Measurements from ENCODE around the gene MEF2B.
"Not testable (repeated sequence)": the region's sequence is repeated elsewhere in the genome, so short reads cannot be mapped to it uniquely, and the experiment has no call there.

MEF2B gene

GRCh38 chr19:19192910-19193423, 22.9 kb upstream of the MEF2B start:
- peak in 1 of 5 experiments; percentile 66 for DNase-seq

- DNase-seq: peak; percentile 96 to 99 (median 98)
Observed at GRCh38 chr19:19192078-19192882, 22.2 kb upstream of the MEF2B start, which contains the start of the genes BORCS8 and RFXANK. Gene BORCS8 (minus strand): TSS chr19:19192152. CDS start chr19:19192117, 35 bp downstream. Gene RFXANK (plus strand): TSS chr19:19192258. CDS start chr19:19193947, 1,689 bp downstream.

- DNase-seq: no peak
Observed at GRCh38 chr19:19191768-19192077, 21.7 kb upstream of the MEF2B start.

- no peak for DNase-seq
Observed at GRCh38 chr19:19186742-19187141, 16.7 kb upstream of the MEF2B start.

GRCh38 chr19:19185853-19186740, 16.0 kb upstream of the MEF2B start:
- DNase-seq: peak; percentile 30 to 73 (median 46)

GRCh38 chr19:19181488-19181998, 11.5 kb upstream of the MEF2B start:
- DNase-seq: no peak

- no peak for DNase-seq
Observed at GRCh38 chr19:19179548-19180441, 9.7 kb upstream of the MEF2B start.

GRCh38 chr19:19176950-19177349, 6.9 kb upstream of the MEF2B start:
- DNase-seq: no peak

- not testable (repeated sequence) for DNase-seq
Observed at GRCh38 chr19:19173243-19173642, 3.2 kb upstream of the MEF2B start.

GRCh38 chr19:19171821-19172532, 1.9 kb upstream of the MEF2B start:
- no peak for DNase-seq

GRCh38 chr19:19170873-19171672, 1.0 kb upstream of the MEF2B start:
- DNase-seq: no peak

- DNase-seq: no peak
Observed at GRCh38 chr19:19169236-19170052, 619 bp downstream of the MEF2B start.

- DNase-seq: no peak
Observed at GRCh38 chr19:19167612-19168011, 2.5 kb downstream of the MEF2B start.

GRCh38 chr19:19165396-19165795, 4.7 kb downstream of the MEF2B start:
- no peak for DNase-seq

- DNase-seq: no peak
Observed at GRCh38 chr19:19162495-19162894, 7.6 kb downstream of the MEF2B start.

GRCh38 chr19:19160461-19161035, 9.5 kb downstream of the MEF2B start:
- DNase-seq: no peak

GRCh38 chr19:19159534-19159933, 10.5 kb downstream of the MEF2B start:
- DNase-seq: no peak

GRCh38 chr19:19157808-19158207, 12.3 kb downstream of the MEF2B start:
- no peak for DNase-seq

GRCh38 chr19:19155495-19156219, 14.4 kb downstream of the MEF2B start:
- DNase-seq: no peak

Data from T-helper 2 cell (primary cell).